ENCODE data around the gene SND1. TPM values are rescaled to one million over a fixed set of nuclear protein-coding genes. Genes with fewer than 3 reads are reported as not detected.

Gene SND1
- total RNA-seq, 4 donors from 2014 or later, result 55.5 to 305 (median 80.1) TPM

DNA sequence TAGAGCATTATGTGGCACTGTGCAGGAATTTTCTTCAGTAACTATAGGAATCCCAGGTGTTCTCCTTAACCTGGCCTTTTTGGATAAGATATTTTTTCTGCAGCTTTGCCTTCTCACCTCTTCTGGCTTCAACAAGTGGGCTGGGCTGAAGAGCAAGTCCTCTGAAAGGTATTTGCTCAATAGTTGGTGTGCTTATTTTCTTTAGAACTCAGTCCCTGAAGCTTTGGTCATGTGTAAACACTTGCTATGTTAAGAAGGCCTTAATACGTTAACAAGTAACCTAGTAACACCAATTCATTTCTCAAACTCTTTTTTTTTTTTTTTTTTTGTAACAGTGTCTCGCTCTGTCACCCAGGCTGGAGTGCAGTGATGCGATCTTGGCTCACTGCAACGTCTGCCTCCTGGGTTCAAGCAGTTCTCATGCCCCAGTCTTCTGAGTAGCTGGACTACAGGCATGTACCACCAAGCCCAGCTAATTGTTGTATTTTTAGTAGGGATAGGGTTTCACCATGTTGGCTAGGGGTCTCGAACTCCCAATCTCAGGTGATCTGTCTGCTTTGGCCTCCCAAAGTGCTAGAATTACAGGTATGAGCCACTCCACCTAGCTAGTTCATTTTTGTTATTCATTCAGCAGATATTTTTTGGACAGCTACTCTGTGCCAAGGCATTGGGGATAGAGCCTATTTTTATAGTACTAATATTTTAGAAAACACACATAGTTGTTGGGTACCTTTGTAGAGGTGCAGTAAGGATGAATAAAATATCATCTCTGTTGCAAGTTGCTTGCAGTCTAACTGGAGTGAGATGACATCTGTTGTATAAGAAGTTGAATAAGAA is 164.6 kb downstream of the SND1 start:
- no peak overlapping the region for H3K4me3 ChIP-seq
- TF ChIP-seq POLR2A (IDR thresholded peaks at IDR 0.05), result no peak
- TF ChIP-seq, protein P1, sequence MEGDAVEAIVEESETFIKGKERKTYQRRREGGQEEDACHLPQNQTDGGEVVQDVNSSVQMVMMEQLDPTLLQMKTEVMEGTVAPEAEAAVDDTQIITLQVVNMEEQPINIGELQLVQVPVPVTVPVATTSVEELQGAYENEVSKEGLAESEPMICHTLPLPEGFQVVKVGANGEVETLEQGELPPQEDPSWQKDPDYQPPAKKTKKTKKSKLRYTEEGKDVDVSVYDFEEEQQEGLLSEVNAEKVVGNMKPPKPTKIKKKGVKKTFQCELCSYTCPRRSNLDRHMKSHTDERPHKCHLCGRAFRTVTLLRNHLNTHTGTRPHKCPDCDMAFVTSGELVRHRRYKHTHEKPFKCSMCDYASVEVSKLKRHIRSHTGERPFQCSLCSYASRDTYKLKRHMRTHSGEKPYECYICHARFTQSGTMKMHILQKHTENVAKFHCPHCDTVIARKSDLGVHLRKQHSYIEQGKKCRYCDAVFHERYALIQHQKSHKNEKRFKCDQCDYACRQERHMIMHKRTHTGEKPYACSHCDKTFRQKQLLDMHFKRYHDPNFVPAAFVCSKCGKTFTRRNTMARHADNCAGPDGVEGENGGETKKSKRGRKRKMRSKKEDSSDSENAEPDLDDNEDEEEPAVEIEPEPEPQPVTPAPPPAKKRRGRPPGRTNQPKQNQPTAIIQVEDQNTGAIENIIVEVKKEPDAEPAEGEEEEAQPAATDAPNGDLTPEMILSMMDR (IDR thresholded peaks at IDR 0.05), result no peak
- DNase-seq, result no peak
- H3K9me3 ChIP-seq, result no peaks in the 10 kb centered on the region
- no peaks in the 10 kb centered on the region for H3K36me3 ChIP-seq
- no peaks in the 10 kb centered on the region for H3K4me1 ChIP-seq
- no peak overlapping the region for H3K27ac ChIP-seq
- no peaks in the 10 kb centered on the region for H3K27me3 ChIP-seq

DNA sequence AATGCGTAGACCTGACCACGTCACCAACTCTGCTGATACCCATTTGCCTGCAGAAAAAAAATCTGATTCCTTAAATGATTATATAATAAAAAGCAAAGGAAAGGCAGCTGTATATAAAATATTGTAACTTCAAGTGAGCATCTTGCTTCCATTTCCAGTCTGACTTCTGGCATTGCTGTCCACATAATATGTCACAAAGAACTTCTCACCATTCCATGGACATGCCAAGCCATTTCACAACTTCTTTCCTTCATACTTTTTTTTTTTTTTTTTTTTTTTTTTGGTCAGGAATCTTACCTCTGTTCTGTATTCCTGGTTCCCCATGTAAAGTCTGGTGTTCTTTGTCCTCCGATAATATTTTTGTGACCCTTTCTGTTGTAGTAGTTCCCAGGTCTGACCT is 165.5 kb downstream of the SND1 start:
- no peak overlapping the region for H3K4me3 ChIP-seq
- no peaks in the 10 kb centered on the region for H3K4me1 ChIP-seq
- H3K27ac ChIP-seq, result no peak overlapping the region
- H3K27me3 ChIP-seq, result no peaks in the 10 kb centered on the region
- H3K9me3 ChIP-seq, result no peaks in the 10 kb centered on the region
- no peak for TF ChIP-seq POLR2A (IDR thresholded peaks at IDR 0.05)
- TF ChIP-seq, protein P1 (IDR thresholded peaks at IDR 0.05), result no peak
- DNase-seq, result no peak
- H3K36me3 ChIP-seq, result no peaks in the 10 kb centered on the region

DNA sequence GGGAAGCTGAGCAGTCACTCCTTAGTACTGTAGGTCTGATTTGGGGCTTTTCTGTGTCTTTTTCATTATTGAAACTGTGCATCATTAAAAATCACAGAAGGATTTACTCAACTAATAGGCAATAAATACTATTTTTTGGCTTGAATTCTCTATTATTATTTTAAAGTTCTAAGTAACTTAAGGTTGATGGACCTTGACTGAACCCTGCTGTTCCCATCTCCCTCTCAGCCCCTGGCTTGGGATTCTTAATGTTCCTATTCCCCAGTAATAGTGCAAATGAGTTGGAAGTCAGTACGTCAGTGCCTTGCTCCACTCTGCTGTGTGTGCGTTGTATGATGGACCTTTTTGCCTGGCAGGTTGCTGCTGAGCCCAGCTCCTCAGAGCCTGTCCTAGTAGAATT is 166.3 kb downstream of the SND1 start:
- Histone ChIP-seq H3K36me3 (no peaks in the 10 kb centered on the region), H3K4me1 (no peaks in the 10 kb centered on the region), H3K27me3 (no peaks in the 10 kb centered on the region), H3K9me3 (no peaks in the 10 kb centered on the region), H3K27ac (no peak overlapping the region), H3K4me3 (no peak overlapping the region)
- TF ChIP-seq, protein P1 (IDR thresholded peaks at IDR 0.05), result no peak
- TF ChIP-seq POLR2A (IDR thresholded peaks at IDR 0.05), result no peak
- no peak for DNase-seq

DNA sequence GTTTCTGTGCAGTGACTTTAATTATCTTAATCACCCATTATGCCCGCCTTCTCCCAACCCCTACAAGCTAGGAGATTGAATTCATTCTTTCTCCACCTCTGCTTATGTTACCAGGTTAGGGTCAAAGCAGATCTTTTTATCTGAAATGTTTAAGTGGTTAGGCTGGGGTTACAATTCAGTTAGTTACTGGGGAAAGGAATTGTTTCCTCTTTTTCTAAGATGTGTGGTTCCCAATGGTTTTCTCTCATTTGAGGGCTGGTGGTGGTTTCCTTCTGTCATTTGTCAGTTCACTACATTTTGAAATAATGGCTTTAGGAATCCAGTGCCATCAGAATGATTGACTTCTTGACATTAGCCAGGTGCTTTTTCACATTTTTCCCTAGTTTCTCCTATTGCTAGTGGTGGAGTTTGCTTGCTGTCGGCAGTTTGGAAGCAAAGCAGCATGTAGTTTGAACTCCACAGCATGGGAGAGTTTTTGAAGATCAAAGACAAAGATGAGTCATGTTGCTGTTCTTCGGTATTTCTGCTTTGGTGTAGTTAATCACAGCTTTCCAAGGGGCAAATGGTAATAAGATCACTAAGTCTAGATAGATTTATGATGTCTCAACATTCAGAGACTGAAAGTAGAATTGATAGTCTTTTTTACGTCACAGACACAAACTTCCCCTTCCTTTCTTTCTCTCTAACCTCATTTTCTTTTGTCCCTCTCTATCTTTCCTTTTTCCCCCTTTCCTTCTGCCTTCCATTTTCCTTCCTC is 168.2 kb downstream of the SND1 start:
- TF ChIP-seq, protein P1 (IDR thresholded peaks at IDR 0.05), result no peak
- no peak for TF ChIP-seq POLR2A (IDR thresholded peaks at IDR 0.05)
- Histone ChIP-seq H3K4me1 (no peaks in the 10 kb centered on the region), H3K9me3 (no peaks in the 10 kb centered on the region), H3K27me3 (no peaks in the 10 kb centered on the region), H3K27ac (no peak overlapping the region), H3K4me3 (no peak overlapping the region), H3K36me3 (no peaks in the 10 kb centered on the region)
- no peak for DNase-seq

DNA sequence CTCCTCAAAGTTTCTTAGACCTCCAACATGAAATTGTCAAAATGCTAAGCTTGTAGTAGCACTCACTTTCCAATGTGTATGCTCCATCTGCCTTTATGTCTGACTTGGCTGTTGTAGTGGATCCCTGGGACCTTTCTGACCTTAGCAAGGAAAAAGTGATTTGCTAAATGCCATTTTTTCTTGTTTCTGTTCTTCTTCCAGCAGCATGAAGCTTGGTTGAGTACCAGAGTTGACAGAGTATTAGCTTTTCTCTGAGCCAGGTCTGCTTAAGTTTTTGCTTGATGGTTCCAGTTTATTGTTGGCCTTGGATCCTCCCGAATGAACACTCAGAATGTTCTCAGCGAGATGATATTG is 168.7 kb downstream of the SND1 start:
- no peak overlapping the region for H3K4me3 ChIP-seq
- H3K27ac ChIP-seq, result no peak overlapping the region
- DNase-seq, result no peak
- H3K36me3 ChIP-seq, result no peaks in the 10 kb centered on the region
- no peaks in the 10 kb centered on the region for H3K27me3 ChIP-seq
- H3K4me1 ChIP-seq, result no peaks in the 10 kb centered on the region
- H3K9me3 ChIP-seq, result no peaks in the 10 kb centered on the region
- no peak for TF ChIP-seq POLR2A (IDR thresholded peaks at IDR 0.05)
- TF ChIP-seq, protein P1 (IDR thresholded peaks at IDR 0.05), result no peak
